Erythroblast (primary cell): ENCODE results near the gene MAML2.

Source experiments
- GATA1 ChIP-seq: IDR thresholded peaks from 2 replicates; pipeline ENCODE4 v1.6.1; 2011; ENCODE audit warnings: low read depth, mild to moderate bottlenecking, control low read depth, low read length, moderate library complexity
- POLR2A ChIP-seq: IDR thresholded peaks from 2 replicates; pipeline ENCODE4 v1.6.1; 2011; ENCODE audit warnings: mild to moderate bottlenecking, low read length

DNA sequence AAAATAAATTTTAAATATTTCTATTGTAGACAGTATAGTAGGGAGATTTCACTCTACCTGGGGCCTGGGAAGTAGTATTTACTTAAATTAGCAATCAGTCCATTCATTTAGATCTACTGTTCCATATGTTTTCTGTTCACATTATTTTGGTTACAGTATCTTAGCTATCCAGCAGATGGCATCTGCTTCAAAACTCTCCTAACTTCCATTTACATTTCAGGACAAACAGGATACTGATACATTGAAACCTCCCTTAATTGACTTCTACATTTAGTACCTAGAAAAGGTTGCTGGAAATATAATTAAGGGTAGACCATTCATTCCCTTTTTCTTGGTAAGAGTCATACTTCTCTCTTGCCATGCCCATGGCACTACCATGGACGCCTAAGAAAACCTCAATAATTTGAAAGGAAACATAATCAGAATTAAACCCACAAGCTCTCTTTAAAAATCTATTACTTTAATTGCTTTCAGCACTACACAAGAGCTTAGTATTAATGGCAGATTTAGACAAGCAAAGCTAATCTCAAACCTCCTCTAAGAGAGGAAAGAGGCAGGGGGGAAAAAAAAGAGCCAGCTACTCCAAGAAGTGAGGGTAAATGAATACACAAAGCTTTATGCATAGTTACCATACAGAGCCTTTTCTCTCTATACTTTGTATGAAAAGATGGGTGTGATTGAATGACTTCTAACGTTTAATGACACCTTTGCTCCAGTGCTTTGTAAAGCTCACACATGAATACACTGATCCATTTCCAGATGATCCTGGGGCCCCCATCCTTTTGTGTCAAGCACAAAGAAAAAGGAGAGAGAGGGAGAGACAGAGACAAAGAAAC lies 287.9 kb downstream of the MAML2 start:
- TF ChIP-seq POLR2A (no peak), GATA1 (no peak)
